DND-41 (cell line): ENCODE results near the gene MPL.

Experiments used
- CTCF ChIP-seq: IDR thresholded peaks from 2 replicates; pipeline ENCODE4 v1.5.1; 2012; ENCODE audit warnings: borderline replicate concordance, low read length, moderate library complexity, mild to moderate bottlenecking; ENCODE audit not compliant: poor library complexity, severe bottlenecking; ENCODE audit errors: extremely low read depth
- EZH2 ChIP-seq: IDR thresholded peaks from 3 replicates; pipeline ENCODE4 v1.6.1; 2012; ENCODE audit warnings: borderline replicate concordance, low read depth, mild to moderate bottlenecking, moderate library complexity, low read length, inconsistent platforms; ENCODE audit not compliant: severe bottlenecking

GRCh38 chr1:43337588-43337987 lies at the start of gene MPL:
- no peak for TF ChIP-seq CTCF
- TF ChIP-seq EZH2: no peak
